GM23338 (cell line): ENCODE results near the gene NPAS3. TPM values are rescaled to one million over a fixed set of nuclear protein-coding genes. Genes with fewer than 3 reads are reported as not detected.

Experiments
- ATAC-seq: fragments of 200-7000 bp; cut with Tn5 transposase; 3 replicates; pipeline ENCODE4 v1.9.1; 2020
- DNase-seq: peaks from one replicate; pipeline ENCODE4 v3.0.0-alpha.2; 2015; ENCODE audit warnings: low spot score
- H2AFZ ChIP-seq: fragments of 200-600 bp; sonication (generic); 2 replicates; pipeline ENCODE4 v1.8.0; 2016; ENCODE audit warnings: antibody characterized with exemption, mild to moderate bottlenecking, moderate library complexity
- H3F3A ChIP-seq: fragments of 200-600 bp; sonication (generic); replicated peaks from 2 replicates; pipeline ENCODE4 v1.8.0; 2017; ENCODE audit warnings: antibody characterized with exemption, mixed run types, low read depth
- H3K27ac ChIP-seq: fragments of 200-600 bp; sonication (generic); 2 replicates; pipeline ENCODE4 v1.6.1; 2016; ENCODE audit warnings: low read depth
- H3K27me3 ChIP-seq: fragments of 200-600 bp; sonication (generic); 2 replicates; pipeline ENCODE4 v1.8.0; 2016; ENCODE audit warnings: mild to moderate bottlenecking, mixed run types, moderate library complexity; ENCODE audit not compliant: insufficient read depth
- H3K36me3 ChIP-seq: fragments of 200-600 bp; sonication (generic); 2 replicates; pipeline ENCODE4 v1.8.0; 2016; ENCODE audit warnings: mild to moderate bottlenecking; ENCODE audit not compliant: insufficient read depth
- H3K4me1 ChIP-seq: fragments of 200-600 bp; sonication (generic); 2 replicates; pipeline ENCODE4 v1.8.0; 2016; ENCODE audit warnings: mild to moderate bottlenecking, moderate library complexity; ENCODE audit not compliant: insufficient read depth
- H3K4me2 ChIP-seq: fragments of 200-600 bp; sonication (generic); 2 replicates; pipeline ENCODE4 v1.7.1; 2017; ENCODE audit warnings: mixed run types
- H3K4me3 ChIP-seq: fragments of 200-600 bp; sonication (generic); 2 replicates; pipeline ENCODE4 v1.6.1; 2016; ENCODE audit warnings: mixed run types
- H3K79me2 ChIP-seq: fragments of 200-600 bp; sonication (generic); replicated peaks from 2 replicates; pipeline ENCODE4 v1.8.0; 2017; ENCODE audit warnings: mild to moderate bottlenecking; ENCODE audit not compliant: insufficient read depth
- H3K9me2 ChIP-seq: fragments of 200-600 bp; sonication (generic); 2 replicates; pipeline ENCODE4 v1.8.0; 2017; ENCODE audit not compliant: insufficient read depth
- H4K20me1 ChIP-seq: fragments of 200-600 bp; sonication (generic); replicated peaks from 2 replicates; pipeline ENCODE4 v1.8.0; 2017; ENCODE audit warnings: mild to moderate bottlenecking; ENCODE audit not compliant: insufficient read depth
- H3K27ac Mint-ChIP-seq: 2 replicates; pipeline ENCODE4 v1.8.0; 2020; ENCODE audit warnings: inconsistent platforms, mild to moderate bottlenecking, moderate library complexity, mixed read lengths
- H3K27me3 Mint-ChIP-seq: 3 replicates; pipeline ENCODE4 v1.8.0; 2022; ENCODE audit warnings: low read depth, mild to moderate bottlenecking, moderate library complexity, mixed read lengths, inconsistent platforms; ENCODE audit not compliant: insufficient read depth, poor library complexity
- H3K36me3 Mint-ChIP-seq: 3 replicates; pipeline ENCODE4 v1.8.0; 2021; ENCODE audit warnings: low read depth, mild to moderate bottlenecking, inconsistent platforms, moderate library complexity, mixed read lengths
- H3K4me1 Mint-ChIP-seq: 3 replicates; pipeline ENCODE4 v1.8.0; 2020; ENCODE audit warnings: mild to moderate bottlenecking, inconsistent platforms, mixed read lengths
- H3K4me3 Mint-ChIP-seq: 3 replicates; pipeline ENCODE4 v1.8.0; 2021; ENCODE audit warnings: moderate library complexity, mild to moderate bottlenecking, inconsistent platforms, mixed read lengths
- H3K9me3 Mint-ChIP-seq: 3 replicates; pipeline ENCODE4 v1.8.0; 2020; ENCODE audit warnings: moderate library complexity, mild to moderate bottlenecking, inconsistent platforms, mixed read lengths
- CREB1 ChIP-seq: fragments of 250-450 bp; sonication (Bioruptor Pico); IDR thresholded peaks from 2 replicates; pipeline ENCODE4 v1.5.0; 2020; ENCODE audit warnings: low read depth, mild to moderate bottlenecking, moderate library complexity
- EZH2 ChIP-seq: fragments of 200-600 bp; sonication (generic); IDR thresholded peaks from one replicate; pipeline ENCODE4 v1.8.0; 2017; ENCODE audit warnings: antibody characterized with exemption, mild to moderate bottlenecking, low read depth; ENCODE audit not compliant: unreplicated experiment
- EZH2phosphoT487 ChIP-seq: fragments of 200-600 bp; sonication (generic); IDR thresholded peaks from one replicate; pipeline ENCODE4 v1.8.1; 2018; ENCODE audit warnings: antibody characterized with exemption; ENCODE audit not compliant: unreplicated experiment
- JUNB ChIP-seq: IDR thresholded peaks from one replicate; pipeline ENCODE4 v1.6.1; 2016; ENCODE audit warnings: antibody characterized with exemption; ENCODE audit not compliant: unreplicated experiment
- NANOG ChIP-seq: IDR thresholded peaks from 2 replicates; pipeline ENCODE4 v1.6.1; 2016; ENCODE audit warnings: antibody characterized with exemption, borderline replicate concordance
- POLR2AphosphoS5 ChIP-seq: IDR thresholded peaks from 2 replicates; pipeline ENCODE4 v1.6.1; 2016; ENCODE audit warnings: antibody characterized with exemption, low read depth
- STAT1 ChIP-seq: IDR thresholded peaks from one replicate; pipeline ENCODE4 v1.6.1; 2016; ENCODE audit warnings: antibody characterized with exemption; ENCODE audit not compliant: unreplicated experiment
- ZNF114 ChIP-seq: fragments of 250-450 bp; sonication (Bioruptor Pico); IDR thresholded peaks from 2 replicates; pipeline ENCODE4 v1.5.0; 2020; ENCODE audit warnings: mild to moderate bottlenecking, moderate library complexity
- ZNF331 ChIP-seq: fragments of 250-450 bp; sonication (Bioruptor Pico); IDR thresholded peaks from 2 replicates; pipeline ENCODE4 v1.5.0; 2020; ENCODE audit warnings: low read depth, mild to moderate bottlenecking, moderate library complexity
- polyA plus RNA-seq: library from polyadenylated mRNA; unstranded; fragments of >200 nt; fragmentation: Nextera tagmentation; extraction: Ambion mirVana; gene quantifications from 2 replicates; pipeline ENCODE4 v1.2.1, GENCODE V29; 2016
- total RNA-seq: library from RNA; depleted of rRNA; stranded (reverse); fragments of >200 nt; shearing (Covaris generic); gene quantifications from 2 replicates; pipeline ENCODE4 v1.2.3, GENCODE V29; 2014
- TF ChIP-seq, protein P1 (sequence below): fragments of 250-450 bp; sonication (Bioruptor Pico); IDR thresholded peaks from 2 replicates; pipeline ENCODE4 v1.5.0; 2020; ENCODE audit warnings: mild to moderate bottlenecking, moderate library complexity
- TF ChIP-seq, protein P2 (sequence below), 2 experiments: fragments of 200-600 bp in 1 of 2; sonication (generic) in 1 of 2; conservative IDR thresholded peaks; 2 replicates each; pipeline versions ENCODE4 v1.5.1 to v1.6.1; 2016 to 2017; ENCODE audit warnings: antibody characterized with exemption in 2 of 2, low read depth in 2 of 2, mild to moderate bottlenecking in 2 of 2, moderate library complexity in 1 of 2
- TF ChIP-seq, protein P3 (sequence below): IDR thresholded peaks from 2 replicates; pipeline ENCODE4 v1.6.1; 2016; ENCODE audit warnings: antibody characterized with exemption
- TF ChIP-seq, protein P4 (sequence below): IDR thresholded peaks from one replicate; pipeline ENCODE4 v1.6.1; 2018; ENCODE audit warnings: antibody characterized with exemption; ENCODE audit not compliant: unreplicated experiment

NPAS3 gene
- total and polyA plus RNA-seq, 2 experiments from 2014 or later = 0.17 to 0.19 TPM

DNA sequence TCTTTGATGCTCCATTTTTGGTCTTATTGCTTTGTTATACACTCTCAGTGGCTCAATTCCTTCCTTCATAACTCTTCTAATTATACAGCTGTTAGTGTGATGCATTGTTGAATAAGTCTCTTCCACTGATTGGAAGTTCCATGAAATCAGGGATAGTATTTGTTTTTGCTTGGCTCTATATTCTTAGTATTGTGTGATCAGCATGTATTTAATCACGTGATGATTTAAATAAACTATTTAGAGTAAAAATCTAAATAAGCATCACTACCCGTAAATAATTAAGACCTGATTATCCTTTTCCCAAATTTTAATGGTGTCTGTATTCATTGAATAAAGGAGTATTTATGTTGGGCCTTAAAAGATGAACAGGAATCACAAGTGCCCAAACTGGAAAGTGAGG is 355.7 kb downstream of the NPAS3 start:
- Histone ChIP-seq H3K27ac (no peak overlapping the region), H2AFZ (no peak overlapping the region), H3K27me3 (no peaks in the 10 kb centered on the region), H3K4me2 (no peak overlapping the region), H3K79me2 (no peaks in the 10 kb centered on the region), H3F3A (no peaks in the 10 kb centered on the region), H3K9me2 (no peaks in the 10 kb centered on the region; the same call in 1 of the 2 replicates), H3K4me3 (no peak overlapping the region), H4K20me1 (no peaks in the 10 kb centered on the region), H3K4me1 (peaks cover 8% of the 10 kb centered on the region; the same call in 1 of the 2 replicates), H3K36me3 (no peaks in the 10 kb centered on the region)
- ATAC-seq (no peak), DNase-seq (no peak)
- no peak overlapping the region for H3K4me3 Mint-ChIP-seq
- H3K9me3 Mint-ChIP-seq = no peaks in the 10 kb centered on the region
- H3K36me3 Mint-ChIP-seq = no peaks in the 10 kb centered on the region
- peaks cover 2% of the 10 kb centered on the region for H3K27me3 Mint-ChIP-seq
- peaks cover 19% of the 10 kb centered on the region for H3K4me1 Mint-ChIP-seq
- H3K27ac Mint-ChIP-seq = no peak overlapping the region
- TF ChIP-seq ZNF114 = no peak
- TF ChIP-seq, protein P1, sequence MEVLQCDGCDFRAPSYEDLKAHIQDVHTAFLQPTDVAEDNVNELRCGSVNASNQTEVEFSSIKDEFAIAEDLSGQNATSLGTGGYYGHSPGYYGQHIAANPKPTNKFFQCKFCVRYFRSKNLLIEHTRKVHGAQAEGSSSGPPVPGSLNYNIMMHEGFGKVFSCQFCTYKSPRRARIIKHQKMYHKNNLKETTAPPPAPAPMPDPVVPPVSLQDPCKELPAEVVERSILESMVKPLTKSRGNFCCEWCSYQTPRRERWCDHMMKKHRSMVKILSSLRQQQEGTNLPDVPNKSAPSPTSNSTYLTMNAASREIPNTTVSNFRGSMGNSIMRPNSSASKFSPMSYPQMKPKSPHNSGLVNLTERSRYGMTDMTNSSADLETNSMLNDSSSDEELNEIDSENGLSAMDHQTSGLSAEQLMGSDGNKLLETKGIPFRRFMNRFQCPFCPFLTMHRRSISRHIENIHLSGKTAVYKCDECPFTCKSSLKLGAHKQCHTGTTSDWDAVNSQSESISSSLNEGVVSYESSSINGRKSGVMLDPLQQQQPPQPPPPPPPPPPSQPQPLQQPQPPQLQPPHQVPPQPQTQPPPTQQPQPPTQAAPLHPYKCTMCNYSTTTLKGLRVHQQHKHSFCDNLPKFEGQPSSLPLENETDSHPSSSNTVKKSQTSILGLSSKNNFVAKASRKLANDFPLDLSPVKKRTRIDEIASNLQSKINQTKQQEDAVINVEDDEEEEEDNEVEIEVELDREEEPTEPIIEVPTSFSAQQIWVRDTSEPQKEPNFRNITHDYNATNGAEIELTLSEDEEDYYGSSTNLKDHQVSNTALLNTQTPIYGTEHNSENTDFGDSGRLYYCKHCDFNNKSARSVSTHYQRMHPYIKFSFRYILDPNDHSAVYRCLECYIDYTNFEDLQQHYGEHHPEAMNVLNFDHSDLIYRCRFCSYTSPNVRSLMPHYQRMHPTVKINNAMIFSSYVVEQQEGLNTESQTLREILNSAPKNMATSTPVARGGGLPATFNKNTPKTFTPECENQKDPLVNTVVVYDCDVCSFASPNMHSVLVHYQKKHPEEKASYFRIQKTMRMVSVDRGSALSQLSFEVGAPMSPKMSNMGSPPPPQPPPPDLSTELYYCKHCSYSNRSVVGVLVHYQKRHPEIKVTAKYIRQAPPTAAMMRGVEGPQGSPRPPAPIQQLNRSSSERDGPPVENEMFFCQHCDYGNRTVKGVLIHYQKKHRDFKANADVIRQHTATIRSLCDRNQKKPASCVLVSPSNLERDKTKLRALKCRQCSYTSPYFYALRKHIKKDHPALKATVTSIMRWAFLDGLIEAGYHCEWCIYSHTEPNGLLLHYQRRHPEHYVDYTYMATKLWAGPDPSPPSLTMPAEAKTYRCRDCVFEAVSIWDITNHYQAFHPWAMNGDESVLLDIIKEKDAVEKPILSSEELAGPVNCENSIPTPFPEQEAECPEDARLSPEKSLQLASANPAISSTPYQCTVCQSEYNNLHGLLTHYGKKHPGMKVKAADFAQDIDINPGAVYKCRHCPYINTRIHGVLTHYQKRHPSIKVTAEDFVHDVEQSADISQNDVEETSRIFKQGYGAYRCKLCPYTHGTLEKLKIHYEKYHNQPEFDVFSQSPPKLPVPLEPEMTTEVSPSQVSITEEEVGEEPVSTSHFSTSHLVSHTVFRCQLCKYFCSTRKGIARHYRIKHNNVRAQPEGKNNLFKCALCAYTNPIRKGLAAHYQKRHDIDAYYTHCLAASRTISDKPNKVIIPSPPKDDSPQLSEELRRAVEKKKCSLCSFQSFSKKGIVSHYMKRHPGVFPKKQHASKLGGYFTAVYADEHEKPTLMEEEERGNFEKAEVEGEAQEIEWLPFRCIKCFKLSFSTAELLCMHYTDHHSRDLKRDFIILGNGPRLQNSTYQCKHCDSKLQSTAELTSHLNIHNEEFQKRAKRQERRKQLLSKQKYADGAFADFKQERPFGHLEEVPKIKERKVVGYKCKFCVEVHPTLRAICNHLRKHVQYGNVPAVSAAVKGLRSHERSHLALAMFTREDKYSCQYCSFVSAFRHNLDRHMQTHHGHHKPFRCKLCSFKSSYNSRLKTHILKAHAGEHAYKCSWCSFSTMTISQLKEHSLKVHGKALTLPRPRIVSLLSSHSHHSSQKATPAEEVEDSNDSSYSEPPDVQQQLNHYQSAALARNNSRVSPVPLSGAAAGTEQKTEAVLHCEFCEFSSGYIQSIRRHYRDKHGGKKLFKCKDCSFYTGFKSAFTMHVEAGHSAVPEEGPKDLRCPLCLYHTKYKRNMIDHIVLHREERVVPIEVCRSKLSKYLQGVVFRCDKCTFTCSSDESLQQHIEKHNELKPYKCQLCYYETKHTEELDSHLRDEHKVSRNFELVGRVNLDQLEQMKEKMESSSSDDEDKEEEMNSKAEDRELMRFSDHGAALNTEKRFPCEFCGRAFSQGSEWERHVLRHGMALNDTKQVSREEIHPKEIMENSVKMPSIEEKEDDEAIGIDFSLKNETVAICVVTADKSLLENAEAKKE (CRISPR knock-in tag) = no peak
- TF ChIP-seq, protein P2, sequence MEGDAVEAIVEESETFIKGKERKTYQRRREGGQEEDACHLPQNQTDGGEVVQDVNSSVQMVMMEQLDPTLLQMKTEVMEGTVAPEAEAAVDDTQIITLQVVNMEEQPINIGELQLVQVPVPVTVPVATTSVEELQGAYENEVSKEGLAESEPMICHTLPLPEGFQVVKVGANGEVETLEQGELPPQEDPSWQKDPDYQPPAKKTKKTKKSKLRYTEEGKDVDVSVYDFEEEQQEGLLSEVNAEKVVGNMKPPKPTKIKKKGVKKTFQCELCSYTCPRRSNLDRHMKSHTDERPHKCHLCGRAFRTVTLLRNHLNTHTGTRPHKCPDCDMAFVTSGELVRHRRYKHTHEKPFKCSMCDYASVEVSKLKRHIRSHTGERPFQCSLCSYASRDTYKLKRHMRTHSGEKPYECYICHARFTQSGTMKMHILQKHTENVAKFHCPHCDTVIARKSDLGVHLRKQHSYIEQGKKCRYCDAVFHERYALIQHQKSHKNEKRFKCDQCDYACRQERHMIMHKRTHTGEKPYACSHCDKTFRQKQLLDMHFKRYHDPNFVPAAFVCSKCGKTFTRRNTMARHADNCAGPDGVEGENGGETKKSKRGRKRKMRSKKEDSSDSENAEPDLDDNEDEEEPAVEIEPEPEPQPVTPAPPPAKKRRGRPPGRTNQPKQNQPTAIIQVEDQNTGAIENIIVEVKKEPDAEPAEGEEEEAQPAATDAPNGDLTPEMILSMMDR (conservative IDR thresholded peaks at IDR 0.05; ENCODE audit: low read depth in 2 of 2) = no peak
- TF ChIP-seq, protein P3, sequence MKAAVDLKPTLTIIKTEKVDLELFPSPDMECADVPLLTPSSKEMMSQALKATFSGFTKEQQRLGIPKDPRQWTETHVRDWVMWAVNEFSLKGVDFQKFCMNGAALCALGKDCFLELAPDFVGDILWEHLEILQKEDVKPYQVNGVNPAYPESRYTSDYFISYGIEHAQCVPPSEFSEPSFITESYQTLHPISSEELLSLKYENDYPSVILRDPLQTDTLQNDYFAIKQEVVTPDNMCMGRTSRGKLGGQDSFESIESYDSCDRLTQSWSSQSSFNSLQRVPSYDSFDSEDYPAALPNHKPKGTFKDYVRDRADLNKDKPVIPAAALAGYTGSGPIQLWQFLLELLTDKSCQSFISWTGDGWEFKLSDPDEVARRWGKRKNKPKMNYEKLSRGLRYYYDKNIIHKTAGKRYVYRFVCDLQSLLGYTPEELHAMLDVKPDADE = no peak
- no peak for TF ChIP-seq STAT1
- no peak for TF ChIP-seq CREB1 (CRISPR knock-in tag)
- TF ChIP-seq ZNF331 (CRISPR knock-in tag) = no peak
- TF ChIP-seq EZH2phosphoT487 = no peak
- no peak for TF ChIP-seq POLR2AphosphoS5
- no peak for TF ChIP-seq EZH2
- TF ChIP-seq JUNB = no peak
- TF ChIP-seq, protein P4, sequence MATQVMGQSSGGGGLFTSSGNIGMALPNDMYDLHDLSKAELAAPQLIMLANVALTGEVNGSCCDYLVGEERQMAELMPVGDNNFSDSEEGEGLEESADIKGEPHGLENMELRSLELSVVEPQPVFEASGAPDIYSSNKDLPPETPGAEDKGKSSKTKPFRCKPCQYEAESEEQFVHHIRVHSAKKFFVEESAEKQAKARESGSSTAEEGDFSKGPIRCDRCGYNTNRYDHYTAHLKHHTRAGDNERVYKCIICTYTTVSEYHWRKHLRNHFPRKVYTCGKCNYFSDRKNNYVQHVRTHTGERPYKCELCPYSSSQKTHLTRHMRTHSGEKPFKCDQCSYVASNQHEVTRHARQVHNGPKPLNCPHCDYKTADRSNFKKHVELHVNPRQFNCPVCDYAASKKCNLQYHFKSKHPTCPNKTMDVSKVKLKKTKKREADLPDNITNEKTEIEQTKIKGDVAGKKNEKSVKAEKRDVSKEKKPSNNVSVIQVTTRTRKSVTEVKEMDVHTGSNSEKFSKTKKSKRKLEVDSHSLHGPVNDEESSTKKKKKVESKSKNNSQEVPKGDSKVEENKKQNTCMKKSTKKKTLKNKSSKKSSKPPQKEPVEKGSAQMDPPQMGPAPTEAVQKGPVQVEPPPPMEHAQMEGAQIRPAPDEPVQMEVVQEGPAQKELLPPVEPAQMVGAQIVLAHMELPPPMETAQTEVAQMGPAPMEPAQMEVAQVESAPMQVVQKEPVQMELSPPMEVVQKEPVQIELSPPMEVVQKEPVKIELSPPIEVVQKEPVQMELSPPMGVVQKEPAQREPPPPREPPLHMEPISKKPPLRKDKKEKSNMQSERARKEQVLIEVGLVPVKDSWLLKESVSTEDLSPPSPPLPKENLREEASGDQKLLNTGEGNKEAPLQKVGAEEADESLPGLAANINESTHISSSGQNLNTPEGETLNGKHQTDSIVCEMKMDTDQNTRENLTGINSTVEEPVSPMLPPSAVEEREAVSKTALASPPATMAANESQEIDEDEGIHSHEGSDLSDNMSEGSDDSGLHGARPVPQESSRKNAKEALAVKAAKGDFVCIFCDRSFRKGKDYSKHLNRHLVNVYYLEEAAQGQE = no peak
- no peak for TF ChIP-seq NANOG
